DOHH2 (cell line): ENCODE results near the gene SPTBN2.

ENCODE experiments used
- H3F3A ChIP-seq: fragments of 200-600 bp; sonication (generic), shearing (Covaris generic); 2 replicates; pipeline ENCODE4 v1.6.0; 2016; ENCODE audit warnings: antibody characterized with exemption, mild to moderate bottlenecking; ENCODE audit not compliant: control insufficient read depth, insufficient read depth
- H3K27ac ChIP-seq: fragments of 200-600 bp; sonication (generic); 2 replicates; pipeline ENCODE4 v1.5.1; 2014; ENCODE audit warnings: low read depth, mild to moderate bottlenecking, low read length, moderate library complexity
- H3K27me3 ChIP-seq: fragments of 200-600 bp; sonication (generic); 2 replicates; pipeline ENCODE4 v1.6.1; 2014; ENCODE audit warnings: mild to moderate bottlenecking, low read length, mixed read lengths; ENCODE audit not compliant: control insufficient read depth
- H3K36me3 ChIP-seq: fragments of 200-600 bp; sonication (generic); 2 replicates; pipeline ENCODE4 v1.6.1; 2014; ENCODE audit warnings: mild to moderate bottlenecking, low read length, moderate library complexity, mixed read lengths; ENCODE audit not compliant: control insufficient read depth
- H3K4me1 ChIP-seq: fragments of 200-600 bp; sonication (generic); 2 replicates; pipeline ENCODE4 v1.6.1; 2014; ENCODE audit warnings: mild to moderate bottlenecking, low read length, mixed read lengths; ENCODE audit not compliant: control insufficient read depth
- H3K4me2 ChIP-seq: fragments of 200-600 bp; sonication (generic); 2 replicates; pipeline ENCODE4 v1.6.0; 2014; ENCODE audit warnings: mild to moderate bottlenecking, low read length, moderate library complexity
- H3K4me3 ChIP-seq: fragments of 200-600 bp; sonication (generic); 2 replicates; pipeline ENCODE4 v1.5.1; 2014; ENCODE audit warnings: mild to moderate bottlenecking, low read length, mixed read lengths
- H3K79me2 ChIP-seq: fragments of 200-600 bp; sonication (generic); 2 replicates; pipeline ENCODE4 v1.6.1; 2014; ENCODE audit warnings: mild to moderate bottlenecking, low read length, mixed read lengths; ENCODE audit not compliant: control insufficient read depth
- H3K9me2 ChIP-seq: fragments of 200-600 bp; sonication (generic); replicated peaks from 2 replicates; pipeline ENCODE4 v1.6.1; 2014; ENCODE audit warnings: mild to moderate bottlenecking, low read length, mixed read lengths; ENCODE audit not compliant: control insufficient read depth
- H3K9me3 ChIP-seq: fragments of 200-600 bp; sonication (generic); 2 replicates; pipeline ENCODE4 v1.6.1; 2014; ENCODE audit warnings: antibody characterized with exemption, low read length, mixed read lengths; ENCODE audit not compliant: control insufficient read depth, insufficient read depth
- H4K20me1 ChIP-seq: fragments of 200-600 bp; sonication (generic); 2 replicates; pipeline ENCODE4 v1.6.0; 2014; ENCODE audit warnings: low read depth, mild to moderate bottlenecking, antibody characterized with exemption, low read length, moderate library complexity; ENCODE audit not compliant: control insufficient read depth, insufficient read depth
- EZH2phosphoT487 ChIP-seq: fragments of 200-600 bp; sonication (generic); IDR thresholded peaks from 2 replicates; pipeline ENCODE4 v1.6.1; 2017; ENCODE audit warnings: borderline replicate concordance, mild to moderate bottlenecking, antibody characterized with exemption, low read length, moderate library complexity, mixed read lengths
- TF ChIP-seq, protein P1 (sequence below): fragments of 200-600 bp; sonication (generic); IDR thresholded peaks from one replicate; pipeline ENCODE4 v1.5.1; 2014; ENCODE audit warnings: antibody characterized with exemption, mild to moderate bottlenecking, low read depth, low read length; ENCODE audit not compliant: poor library complexity, severe bottlenecking

The SPTBN2 gene

DNA sequence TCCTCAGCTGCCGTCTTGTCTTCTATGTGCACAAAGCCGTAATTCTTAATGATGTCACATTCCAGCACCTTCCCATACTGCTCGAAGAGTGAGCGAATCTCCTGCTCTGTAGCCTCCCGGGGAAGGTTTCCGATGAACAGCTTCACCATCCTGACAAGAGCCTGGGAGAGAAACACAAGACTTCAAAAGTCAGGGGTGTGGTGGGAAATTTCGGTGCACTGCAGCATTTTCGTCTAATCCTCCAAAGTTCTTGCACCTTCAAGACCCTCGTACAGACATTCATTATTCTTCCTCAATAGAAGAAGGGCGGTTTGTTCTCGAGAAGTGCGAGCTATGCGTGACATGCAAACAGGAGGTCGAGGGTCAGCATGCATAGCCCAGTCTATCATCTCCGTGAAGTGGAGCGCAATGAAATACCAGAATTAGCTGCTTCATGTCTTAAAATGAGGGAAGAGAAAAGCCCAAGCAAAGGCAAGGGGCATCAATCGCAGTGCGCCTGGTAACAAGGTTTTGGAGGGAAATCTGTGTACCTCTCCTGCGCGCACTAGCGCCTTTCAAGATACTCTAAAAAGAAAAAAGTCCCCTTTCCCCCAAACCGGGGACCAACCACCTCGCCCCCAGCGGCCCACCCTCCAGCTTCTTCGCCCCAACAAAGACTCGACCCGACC lies 52.0 kb downstream of the SPTBN2 start:
- Histone ChIP-seq H3K9me3 (no peaks in the 10 kb centered on the region), H3K4me1 (peaks cover 45% of the 10 kb centered on the region), H3K27ac (peak overlapping the region; percentile 88), H3F3A (peaks cover 18% of the 10 kb centered on the region), H4K20me1 (no peaks in the 10 kb centered on the region), H3K4me2 (peak overlapping the region; percentile 100), H3K9me2 (no peaks in the 10 kb centered on the region), H3K27me3 (no peaks in the 10 kb centered on the region), H3K36me3 (peaks cover 32% of the 10 kb centered on the region), H3K4me3 (peak overlapping the region; percentile 83), H3K79me2 (peaks cover 52% of the 10 kb centered on the region)
- no peak for TF ChIP-seq EZH2phosphoT487
- TF ChIP-seq, protein P1, sequence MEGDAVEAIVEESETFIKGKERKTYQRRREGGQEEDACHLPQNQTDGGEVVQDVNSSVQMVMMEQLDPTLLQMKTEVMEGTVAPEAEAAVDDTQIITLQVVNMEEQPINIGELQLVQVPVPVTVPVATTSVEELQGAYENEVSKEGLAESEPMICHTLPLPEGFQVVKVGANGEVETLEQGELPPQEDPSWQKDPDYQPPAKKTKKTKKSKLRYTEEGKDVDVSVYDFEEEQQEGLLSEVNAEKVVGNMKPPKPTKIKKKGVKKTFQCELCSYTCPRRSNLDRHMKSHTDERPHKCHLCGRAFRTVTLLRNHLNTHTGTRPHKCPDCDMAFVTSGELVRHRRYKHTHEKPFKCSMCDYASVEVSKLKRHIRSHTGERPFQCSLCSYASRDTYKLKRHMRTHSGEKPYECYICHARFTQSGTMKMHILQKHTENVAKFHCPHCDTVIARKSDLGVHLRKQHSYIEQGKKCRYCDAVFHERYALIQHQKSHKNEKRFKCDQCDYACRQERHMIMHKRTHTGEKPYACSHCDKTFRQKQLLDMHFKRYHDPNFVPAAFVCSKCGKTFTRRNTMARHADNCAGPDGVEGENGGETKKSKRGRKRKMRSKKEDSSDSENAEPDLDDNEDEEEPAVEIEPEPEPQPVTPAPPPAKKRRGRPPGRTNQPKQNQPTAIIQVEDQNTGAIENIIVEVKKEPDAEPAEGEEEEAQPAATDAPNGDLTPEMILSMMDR = no peak

- no peaks in the 10 kb centered on the region for H3K9me3 ChIP-seq
- no peaks in the 10 kb centered on the region for H4K20me1 ChIP-seq
- no peaks in the 10 kb centered on the region for H3K9me2 ChIP-seq
- TF ChIP-seq, protein P1 = no peak
- peak overlapping the region; percentile 100 for H3K4me2 ChIP-seq
- H3K79me2 ChIP-seq = peaks cover 58% of the 10 kb centered on the region
- peaks cover 32% of the 10 kb centered on the region for H3K36me3 ChIP-seq
- peaks cover 45% of the 10 kb centered on the region for H3K4me1 ChIP-seq
- peak overlapping the region; percentile 83 for H3K4me3 ChIP-seq
- no peaks in the 10 kb centered on the region for H3K27me3 ChIP-seq
- H3K27ac ChIP-seq = 0 out of 2 replicates have a peak overlapping the region, but pooled peaks have one; percentile 21
- peaks cover 18% of the 10 kb centered on the region for H3F3A ChIP-seq
These were observed 52.6 kb downstream of the SPTBN2 start for GRCh38 chr11:66676282-66676919.

DNA sequence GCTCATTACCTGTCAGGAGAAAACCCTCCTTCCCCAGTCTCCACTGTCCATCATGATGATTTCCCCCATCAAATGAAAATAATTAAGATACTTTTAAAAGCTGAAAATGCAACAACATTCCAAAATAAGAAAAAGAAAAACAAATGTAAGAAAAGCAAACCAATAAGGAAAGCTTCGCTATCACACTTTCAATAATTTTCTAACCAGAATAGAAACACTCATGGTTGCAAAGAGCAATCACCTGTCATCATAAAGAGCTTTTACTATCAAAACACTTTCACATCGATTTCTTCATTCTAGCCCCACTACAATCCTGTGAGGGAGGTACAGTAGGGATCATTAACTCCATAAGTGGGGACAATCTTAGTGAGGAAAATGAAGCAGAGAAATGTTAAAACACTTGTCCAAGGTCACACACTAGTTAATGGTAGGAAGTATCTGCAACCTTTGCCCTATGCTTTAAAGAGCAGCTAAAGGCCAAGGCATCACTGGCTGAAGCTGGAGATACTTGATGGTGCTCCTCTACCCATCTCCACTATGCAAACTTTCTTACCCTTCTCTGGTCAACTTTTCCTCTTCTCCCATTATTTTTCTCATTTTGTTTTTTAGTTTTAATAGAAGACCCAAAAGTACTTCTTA lies 53.9 kb downstream of the SPTBN2 start:
- no peaks in the 10 kb centered on the region for H3K27me3 ChIP-seq
- no peak overlapping the region for H3K27ac ChIP-seq
- H3K79me2 ChIP-seq = peaks cover 71% of the 10 kb centered on the region
- H4K20me1 ChIP-seq = no peaks in the 10 kb centered on the region
- peaks cover 42% of the 10 kb centered on the region for H3K36me3 ChIP-seq
- H3K4me2 ChIP-seq = peak overlapping the region; percentile 100
- no peaks in the 10 kb centered on the region for H3K9me3 ChIP-seq
- H3K4me1 ChIP-seq = peaks cover 46% of the 10 kb centered on the region
- TF ChIP-seq, protein P1 = no peak
- TF ChIP-seq EZH2phosphoT487 = no peak
- peaks cover 21% of the 10 kb centered on the region for H3F3A ChIP-seq
- peak overlapping the region; percentile 83 for H3K4me3 ChIP-seq
- no peaks in the 10 kb centered on the region for H3K9me2 ChIP-seq
